Psoas muscle (tissue), 8 donors: ENCODE measurements around the gene TRIP10. TPM values are rescaled to one million over a fixed set of nuclear protein-coding genes. Genes with fewer than 3 reads are reported as not detected.

Experiments
- ATAC-seq, 4 donors: fragments of 200-7000 bp; cut with Tn5 transposase; one replicate each; pipeline ENCODE4 v1.9.1; 2020; ENCODE audit warnings: moderate library complexity in 3 of 4, mild to moderate bottlenecking in 2 of 4
- DNase-seq, 2 donors: peaks; one replicate each; pipeline ENCODE4 v3.0.0-alpha.2; 2020
- H3K27ac ChIP-seq: fragments of 200-600 bp; one replicate; pipeline ENCODE4 v1.8.0; 2022
- H3K27me3 ChIP-seq, 3 donors: fragments of 200-600 bp in 1 of 3; one replicate each; pipeline versions ENCODE4 v1.6.1 to v1.8.0; 2013 to 2022; ENCODE audit warnings: low read length in 2 of 3, mild to moderate bottlenecking in 2 of 3, moderate library complexity in 1 of 3; ENCODE audit not compliant: insufficient read depth in 3 of 3
- H3K36me3 ChIP-seq, 2 donors: fragments of 200-600 bp in 1 of 2; one replicate each; pipeline versions ENCODE4 v1.6.1 to v1.8.0; 2013 to 2022; ENCODE audit warnings: low read depth in 1 of 2, mild to moderate bottlenecking in 1 of 2, moderate library complexity in 1 of 2; ENCODE audit not compliant: insufficient read depth in 1 of 2
- H3K4me1 ChIP-seq: fragments of 200-600 bp; one replicate; pipeline ENCODE4 v1.8.0; 2022
- H3K4me3 ChIP-seq: fragments of 200-600 bp; one replicate; pipeline ENCODE4 v1.8.0; 2022; ENCODE audit warnings: mild to moderate bottlenecking
- H3K9me3 ChIP-seq: fragments of 200-600 bp; one replicate; pipeline ENCODE4 v1.8.0; 2022
- WGBS, 3 donors: extraction: QIAGEN DNeasy Blood & Tissue Kit; methylation state at CpG; one replicate each; pipeline versions ENCODE4 v1.1.6 to v1.1.7; 2013; 5-methylcytosine and 5-hydroxymethylcytosine counted together
- intact Hi-C, 2 donors: fragments of 100-400 bp; cut with DNase I; formaldehyde crosslinking; loops; one replicate each; pipeline versions ENCODE4 v1.11.0 to v1.14.2; 2022
- polyA plus RNA-seq, 3 donors: library from polyadenylated mRNA; stranded (reverse); fragments of 200-250 nt; gene quantifications; one replicate each; pipeline ENCODE4 v1.2.3, GENCODE V29; 2013
- total RNA-seq, 4 donors: library from RNA; stranded (reverse); fragmentation: NEBNext Ultra II Directional in 2 of 4; extraction: Animal tissue kit (Norgen Biotek cat#: 25700) in 2 of 4; gene quantifications; one replicate each; pipeline versions ENCODE4 v1.2.1 to v1.2.4, GENCODE V29; 2021 to 2023
- TF ChIP-seq, protein P1 (sequence below): fragments of 200-600 bp; IDR thresholded peaks from one replicate; pipeline ENCODE4 v1.8.0; 2022; ENCODE audit warnings: antibody characterized with exemption
- donor health status: healthy with polysubstance abuse.
- donor health status: DM: no; HTN: no; CAD: no; lungs with moderate emphysema.
- donor health status: Bipolar disorder and iron deficiency.
- donor health status: healthy.
- donor health status: DM: yes; HTN: yes; CAD: no.
- donor health status: DM: no; HTN: no; CAD: no.
- donor health status: DM: no; HTN: no; CAD: no.
- donor health status: DM: yes; HTN: yes; CAD: no.

TRIP10 gene
- total and polyA plus RNA-seq, 7 donors: 104 to 297 (median 230) TPM

DNA sequence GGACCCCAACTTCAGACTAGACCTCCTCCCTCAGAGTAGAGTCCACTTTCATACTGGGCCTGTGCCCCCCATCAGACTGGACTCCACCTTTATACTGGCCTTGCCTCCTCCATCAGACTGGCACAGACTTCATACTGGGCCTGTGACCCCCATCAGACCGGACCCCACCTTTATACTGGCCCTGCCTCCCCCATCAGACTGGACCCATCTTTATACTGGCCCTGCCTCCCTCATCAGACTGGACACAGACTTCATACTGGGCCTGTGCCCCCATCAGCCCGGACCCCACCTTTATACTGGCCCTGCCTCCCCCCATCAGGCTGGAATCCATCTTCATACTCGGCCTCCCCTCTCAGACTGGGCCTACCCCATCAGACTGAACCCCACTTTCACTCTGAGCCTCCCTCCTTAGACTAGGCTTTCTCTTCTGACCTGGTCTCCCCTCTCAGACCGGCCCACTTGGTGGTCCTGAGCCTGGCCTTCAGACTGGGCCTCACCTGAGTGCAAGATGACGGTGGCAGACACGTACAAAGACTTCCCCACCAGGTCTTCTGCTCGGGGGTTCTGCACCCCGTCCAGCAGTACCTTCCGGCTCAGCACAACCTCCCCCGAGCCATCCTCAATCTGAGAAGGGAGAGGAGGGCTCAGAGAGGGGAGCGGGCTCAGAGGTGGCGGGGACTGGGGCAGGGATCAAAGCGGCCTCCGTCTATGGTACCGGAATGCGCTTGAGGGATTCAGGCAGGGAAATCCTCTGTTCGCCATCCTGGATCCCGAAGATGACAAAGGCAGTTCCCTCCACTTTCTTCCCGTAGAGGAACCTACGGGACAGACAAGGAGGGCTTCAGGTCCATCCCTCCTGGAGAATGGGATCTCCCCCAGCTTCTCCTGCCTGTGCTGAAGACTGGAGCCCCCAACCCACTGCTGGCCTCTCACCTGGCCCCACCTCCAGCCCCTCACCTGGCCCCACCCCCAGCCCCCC lies 26.5 kb upstream of the TRIP10 start:
- Histone ChIP-seq H3K4me1 (no peaks in the 10 kb centered on the region), H3K4me3 (no peak overlapping the region), H3K9me3 (no peaks in the 10 kb centered on the region), H3K36me3 (no peaks in the 10 kb centered on the region), H3K27ac (no peak overlapping the region), H3K27me3 (peaks cover 0 to 37% (median 16%) of the 10 kb centered on the region in 3 donors)
- intact Hi-C loops: no loop called here
- ATAC-seq (no peak), DNase-seq (peak in 1 of 2 donors; percentile 21)
- TF ChIP-seq, protein P1, sequence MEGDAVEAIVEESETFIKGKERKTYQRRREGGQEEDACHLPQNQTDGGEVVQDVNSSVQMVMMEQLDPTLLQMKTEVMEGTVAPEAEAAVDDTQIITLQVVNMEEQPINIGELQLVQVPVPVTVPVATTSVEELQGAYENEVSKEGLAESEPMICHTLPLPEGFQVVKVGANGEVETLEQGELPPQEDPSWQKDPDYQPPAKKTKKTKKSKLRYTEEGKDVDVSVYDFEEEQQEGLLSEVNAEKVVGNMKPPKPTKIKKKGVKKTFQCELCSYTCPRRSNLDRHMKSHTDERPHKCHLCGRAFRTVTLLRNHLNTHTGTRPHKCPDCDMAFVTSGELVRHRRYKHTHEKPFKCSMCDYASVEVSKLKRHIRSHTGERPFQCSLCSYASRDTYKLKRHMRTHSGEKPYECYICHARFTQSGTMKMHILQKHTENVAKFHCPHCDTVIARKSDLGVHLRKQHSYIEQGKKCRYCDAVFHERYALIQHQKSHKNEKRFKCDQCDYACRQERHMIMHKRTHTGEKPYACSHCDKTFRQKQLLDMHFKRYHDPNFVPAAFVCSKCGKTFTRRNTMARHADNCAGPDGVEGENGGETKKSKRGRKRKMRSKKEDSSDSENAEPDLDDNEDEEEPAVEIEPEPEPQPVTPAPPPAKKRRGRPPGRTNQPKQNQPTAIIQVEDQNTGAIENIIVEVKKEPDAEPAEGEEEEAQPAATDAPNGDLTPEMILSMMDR: no peak
- 83 to 87% (median 84%) methylated on average over 19 to 20 of the region's 20 CpGs for WGBS, 3 donors

DNA sequence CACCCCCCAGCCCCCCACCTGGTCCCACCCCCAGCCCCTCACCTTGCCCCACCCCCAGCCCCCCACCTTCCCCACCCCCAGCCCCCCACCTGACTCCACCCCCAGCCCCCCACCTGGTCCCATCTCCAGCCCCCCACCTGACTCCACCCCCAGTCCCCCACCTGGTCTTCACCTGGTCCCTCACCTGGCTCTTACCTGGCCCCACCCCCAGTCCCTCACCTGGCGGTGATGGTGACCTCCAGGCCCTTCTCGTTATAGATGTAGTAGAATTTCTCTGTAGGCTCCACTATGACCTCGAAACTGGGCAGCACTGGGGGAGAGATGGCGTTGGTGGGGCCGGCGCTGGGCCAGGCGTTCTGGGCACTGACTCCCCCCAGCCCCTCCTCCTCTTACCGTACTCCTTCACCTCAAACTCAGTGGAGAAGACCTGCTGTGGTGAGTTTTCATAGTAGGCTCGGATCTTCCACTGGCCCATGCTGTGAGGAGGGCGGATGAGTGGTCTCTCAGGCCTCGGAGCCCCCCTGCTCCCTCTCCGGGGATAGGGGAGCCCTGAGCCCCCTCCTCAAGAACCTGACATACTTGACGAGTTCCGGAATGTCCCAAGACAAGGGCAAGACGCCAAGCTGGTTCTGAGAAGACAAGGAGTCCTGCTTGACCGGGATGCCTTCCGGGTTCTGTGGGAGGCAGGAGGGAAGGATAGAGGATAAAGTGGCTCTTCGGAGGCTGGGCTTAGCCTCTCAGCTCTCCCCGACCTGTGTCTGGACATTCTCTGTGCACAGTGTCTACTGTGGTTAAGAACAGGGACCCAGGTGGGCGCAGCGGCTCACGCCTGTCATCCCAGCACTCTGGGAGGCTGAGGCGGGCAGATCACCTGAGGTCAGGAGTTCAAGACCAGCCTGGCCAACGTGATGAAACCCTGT lies 25.4 kb upstream of the TRIP10 start:
- ATAC-seq: no peak
- DNase-seq: peak in 1 of 2 donors; percentile 30
- Histone ChIP-seq H3K36me3 (no peaks in the 10 kb centered on the region), H3K4me1 (no peaks in the 10 kb centered on the region), H3K9me3 (no peaks in the 10 kb centered on the region), H3K4me3 (no peak overlapping the region), H3K27me3 (peaks cover 0 to 31% (median 16%) of the 10 kb centered on the region in 3 donors), H3K27ac (no peak overlapping the region)
- TF ChIP-seq, protein P1: no peak
- intact Hi-C loops: no loop called here
- WGBS, 3 donors: 64 to 68% (median 65%) methylated on average over 24 of the region's 24 CpGs

DNA sequence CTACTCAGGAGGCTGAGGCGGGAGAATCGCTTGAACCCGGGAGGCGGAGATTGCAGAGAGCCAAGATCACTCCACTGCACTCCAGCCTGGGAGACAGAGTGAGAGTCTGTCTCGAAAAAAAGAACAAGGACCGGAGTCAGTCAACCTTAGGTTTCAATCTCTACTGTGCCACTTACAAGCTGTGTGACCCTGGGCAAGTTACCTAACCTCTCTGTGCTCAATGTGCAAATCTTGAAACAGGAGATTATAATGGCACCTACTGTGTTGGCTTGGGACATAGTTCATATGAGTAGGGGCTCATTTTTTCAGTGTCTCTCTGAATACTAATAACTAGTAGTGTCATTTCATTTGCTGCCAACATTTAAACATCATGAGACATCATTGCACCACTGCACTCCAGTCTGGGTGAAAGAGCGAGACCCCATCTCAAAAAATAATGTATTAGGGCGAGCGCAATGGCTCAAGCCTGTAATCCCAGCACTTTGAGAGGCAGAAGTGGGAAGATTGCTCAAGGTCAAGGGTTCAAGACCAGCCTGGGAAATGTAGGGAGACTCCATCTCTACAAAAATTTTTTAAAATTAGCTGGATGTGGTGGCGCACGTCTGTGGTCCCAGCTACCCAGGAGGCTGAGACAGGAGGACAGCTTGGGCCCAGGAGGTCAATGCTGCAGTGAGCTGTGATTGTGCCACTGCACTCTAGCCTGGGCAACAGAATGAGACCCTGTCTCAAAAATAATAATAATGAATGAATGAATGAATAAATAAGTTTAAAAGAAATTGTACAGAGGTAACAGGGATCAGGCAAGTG lies 24.5 kb upstream of the TRIP10 start:
- no peaks in the 10 kb centered on the region for H3K9me3 ChIP-seq
- no peaks in the 10 kb centered on the region for H3K36me3 ChIP-seq
- ATAC-seq: no peak
- no peak overlapping the region for H3K27ac ChIP-seq
- TF ChIP-seq, protein P1: no peak
- no peak overlapping the region for H3K4me3 ChIP-seq
- peaks cover 0 to 26% (median 16%) of the 10 kb centered on the region in 3 donors for H3K27me3 ChIP-seq
- intact Hi-C loops: no loop called here
- WGBS, 3 donors: 84 to 86% (median 85%) methylated on average over 11 of the region's 11 CpGs
- no peaks in the 10 kb centered on the region for H3K4me1 ChIP-seq
- DNase-seq: no peak

DNA sequence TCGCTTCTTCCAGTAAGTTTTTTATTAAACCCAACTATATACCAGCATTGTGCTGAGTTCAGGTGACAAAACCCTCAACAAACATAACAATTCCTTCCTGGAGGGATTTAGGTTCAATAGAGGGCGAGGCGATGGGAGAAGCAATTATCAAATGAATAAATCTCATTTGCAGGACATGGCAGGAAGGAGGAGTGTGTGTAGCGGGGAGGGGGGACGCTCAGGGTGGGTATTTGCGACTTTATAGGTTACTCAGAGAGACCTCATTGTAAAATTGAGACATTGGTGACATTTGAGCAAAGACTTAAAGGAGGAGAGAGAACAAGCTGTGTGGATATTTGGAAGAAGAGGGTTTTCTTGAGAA lies 22.9 kb upstream of the TRIP10 start:
- ATAC-seq (no peak), DNase-seq (no peak)
- intact Hi-C loops: no loop called here
- 51 to 59% (median 52%) methylated on average over 6 of the region's 6 CpGs for WGBS, 3 donors
- Histone ChIP-seq H3K36me3 (no peaks in the 10 kb centered on the region), H3K4me3 (no peak overlapping the region), H3K27me3 (peaks cover 0 to 22% (median 10%) of the 10 kb centered on the region in 3 donors), H3K9me3 (no peaks in the 10 kb centered on the region), H3K4me1 (no peaks in the 10 kb centered on the region), H3K27ac (no peak overlapping the region)
- TF ChIP-seq, protein P1: no peak
